HG03139 (cell line): ENCODE data around the gene HRCT1.

Experiments
- ATAC-seq: cut with Tn5 transposase; IDR thresholded peaks from one replicate; pipeline ENCODE4 v1.9.1; 2021; ENCODE audit not compliant: unreplicated experiment

The HRCT1 gene

GRCh38 chr9:35940458-35941407, 34.7 kb downstream of the HRCT1 start:
- ATAC-seq = no peak

GRCh38 chr9:35942286-35942685, 36.3 kb downstream of the HRCT1 start:
- ATAC-seq = no peak

GRCh38 chr9:35944173-35944572, 38.2 kb downstream of the HRCT1 start:
- no peak for ATAC-seq

- ATAC-seq = no peak
Measured at GRCh38 chr9:35944841-35945240, 38.8 kb downstream of the HRCT1 start.

- ATAC-seq = no peak
Measured at GRCh38 chr9:35945341-35946018, 39.5 kb downstream of the HRCT1 start.

GRCh38 chr9:35948451-35948850, 42.4 kb downstream of the HRCT1 start:
- no peak for ATAC-seq

- no peak for ATAC-seq
Measured at GRCh38 chr9:35948901-35949318, 42.9 kb downstream of the HRCT1 start.

GRCh38 chr9:35951736-35952135, 45.7 kb downstream of the HRCT1 start:
- no peak for ATAC-seq

- ATAC-seq = no peak
Measured at GRCh38 chr9:35952526-35953191, 46.7 kb downstream of the HRCT1 start.

- ATAC-seq = no peak
Measured at GRCh38 chr9:35954942-35955546, 49.0 kb downstream of the HRCT1 start.

- ATAC-seq = no peak
Measured at GRCh38 chr9:35956651-35957050, 50.6 kb downstream of the HRCT1 start.
